Thoracic aorta (tissue), 2 donors: ENCODE results near the gene TMEM235. TPM values are rescaled to one million over a fixed set of nuclear protein-coding genes. Genes with fewer than 3 reads are reported as not detected.

ENCODE experiments used
- ATAC-seq: fragments of 150-250 bp; one replicate; pipeline ENCODE4 v1.8.0; 2017; ENCODE audit warnings: low read depth; ENCODE audit not compliant: insufficient number of reproducible peaks, low FRiP score
- DNase-seq: peaks from one replicate; pipeline ENCODE4 v3.0.0-alpha.2; 2020; ENCODE audit warnings: low spot score
- H3K27ac ChIP-seq, 2 donors: fragments of 200-600 bp; sonication (generic); 1 replicate in 1 of 2; 2 replicates in 1 of 2; pipeline ENCODE4 v1.5.1; 2016; ENCODE audit warnings: mild to moderate bottlenecking in 2 of 2, moderate library complexity in 2 of 2
- H3K27me3 ChIP-seq: fragments of 200-600 bp; sonication (generic); replicated peaks from 2 replicates; pipeline ENCODE4 v1.6.0; 2016; ENCODE audit warnings: mild to moderate bottlenecking; ENCODE audit not compliant: insufficient read depth
- H3K36me3 ChIP-seq: fragments of 200-600 bp; sonication (generic); one replicate; pipeline ENCODE4 v1.5.1; 2016
- H3K4me1 ChIP-seq, 2 donors: fragments of 200-600 bp; sonication (generic); 1 replicate in 1 of 2; 2 replicates in 1 of 2; pipeline versions ENCODE4 v1.5.1 to v1.6.0; 2016; ENCODE audit warnings: low read depth in 2 of 2, mild to moderate bottlenecking in 1 of 2; ENCODE audit not compliant: control insufficient read depth in 1 of 2
- H3K4me3 ChIP-seq: fragments of 200-600 bp; sonication (generic); 2 replicates; pipeline ENCODE4 v1.5.1; 2016; ENCODE audit warnings: mild to moderate bottlenecking
- H3K9me3 ChIP-seq: fragments of 200-600 bp; sonication (generic); 2 replicates; pipeline ENCODE4 v1.5.1; 2016
- total RNA-seq, 2 donors: library from RNA; depleted of rRNA; stranded (reverse); fragments of >200 nt; gene quantifications; one replicate each; pipeline versions ENCODE4 v1.1.0 to v1.2.3, GENCODE V29; 2016
- TF ChIP-seq, protein P1 (sequence below): fragments of 200-600 bp; sonication (generic); IDR thresholded peaks from one replicate; pipeline ENCODE4 v1.5.1; 2019; ENCODE audit warnings: antibody characterized with exemption

TMEM235 gene
- total RNA-seq, 2 donors from 2014 or later = not detected

DNA sequence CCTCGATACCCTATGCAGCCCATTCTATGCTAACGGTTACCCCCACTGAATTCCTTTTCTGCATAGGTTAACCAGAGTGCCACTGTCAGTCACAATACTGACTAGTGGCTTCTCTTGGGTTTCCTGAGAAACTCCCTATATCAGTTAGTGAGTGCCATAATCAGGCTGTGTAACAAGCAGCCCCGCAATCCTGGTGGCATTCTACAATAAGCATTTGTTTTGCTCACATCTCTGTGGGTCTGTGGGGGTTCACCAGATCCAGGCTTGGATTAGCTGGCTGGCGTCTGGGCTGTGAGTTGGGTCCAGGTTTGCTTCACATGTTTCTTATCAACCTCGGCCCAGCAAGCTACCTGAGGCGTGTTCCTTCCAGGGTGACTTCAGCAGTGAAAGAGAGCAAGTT lies 42.4 kb downstream of the TMEM235 start:
- no peaks in the 10 kb centered on the region for H3K36me3 ChIP-seq
- DNase-seq (no peak), ATAC-seq (no peak)
- H3K4me1 ChIP-seq = no peaks in the 10 kb centered on the region
- H3K9me3 ChIP-seq = no peaks in the 10 kb centered on the region
- TF ChIP-seq, protein P1, sequence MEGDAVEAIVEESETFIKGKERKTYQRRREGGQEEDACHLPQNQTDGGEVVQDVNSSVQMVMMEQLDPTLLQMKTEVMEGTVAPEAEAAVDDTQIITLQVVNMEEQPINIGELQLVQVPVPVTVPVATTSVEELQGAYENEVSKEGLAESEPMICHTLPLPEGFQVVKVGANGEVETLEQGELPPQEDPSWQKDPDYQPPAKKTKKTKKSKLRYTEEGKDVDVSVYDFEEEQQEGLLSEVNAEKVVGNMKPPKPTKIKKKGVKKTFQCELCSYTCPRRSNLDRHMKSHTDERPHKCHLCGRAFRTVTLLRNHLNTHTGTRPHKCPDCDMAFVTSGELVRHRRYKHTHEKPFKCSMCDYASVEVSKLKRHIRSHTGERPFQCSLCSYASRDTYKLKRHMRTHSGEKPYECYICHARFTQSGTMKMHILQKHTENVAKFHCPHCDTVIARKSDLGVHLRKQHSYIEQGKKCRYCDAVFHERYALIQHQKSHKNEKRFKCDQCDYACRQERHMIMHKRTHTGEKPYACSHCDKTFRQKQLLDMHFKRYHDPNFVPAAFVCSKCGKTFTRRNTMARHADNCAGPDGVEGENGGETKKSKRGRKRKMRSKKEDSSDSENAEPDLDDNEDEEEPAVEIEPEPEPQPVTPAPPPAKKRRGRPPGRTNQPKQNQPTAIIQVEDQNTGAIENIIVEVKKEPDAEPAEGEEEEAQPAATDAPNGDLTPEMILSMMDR = no peak
- no peak overlapping the region for H3K27ac ChIP-seq
- no peak overlapping the region for H3K4me3 ChIP-seq
- no peaks in the 10 kb centered on the region for H3K27me3 ChIP-seq

DNA sequence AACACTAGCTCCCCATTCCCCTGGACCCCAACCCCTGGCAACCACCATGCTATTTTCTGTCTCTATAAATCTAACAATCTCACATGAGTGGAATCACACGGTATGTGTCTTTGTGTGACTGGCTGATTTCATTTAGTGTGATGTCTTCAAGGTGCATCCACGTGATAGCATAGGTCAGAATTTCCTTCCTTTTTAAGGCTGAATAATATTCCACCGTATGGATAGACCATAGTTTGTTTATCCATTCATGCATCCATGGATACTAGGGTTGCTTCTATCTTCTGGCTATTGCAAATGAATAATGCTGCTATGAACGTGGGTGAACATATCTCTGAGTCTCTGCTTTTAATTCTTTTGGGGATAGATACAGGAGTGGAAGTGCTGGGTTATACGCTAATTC lies 43.9 kb downstream of the TMEM235 start:
- no peak for DNase-seq
- no peak for ATAC-seq
- Histone ChIP-seq H3K27ac (no peak overlapping the region), H3K27me3 (no peaks in the 10 kb centered on the region), H3K9me3 (no peaks in the 10 kb centered on the region), H3K36me3 (no peaks in the 10 kb centered on the region), H3K4me1 (no peaks in the 10 kb centered on the region), H3K4me3 (no peak overlapping the region)
- TF ChIP-seq, protein P1 = no peak

DNA sequence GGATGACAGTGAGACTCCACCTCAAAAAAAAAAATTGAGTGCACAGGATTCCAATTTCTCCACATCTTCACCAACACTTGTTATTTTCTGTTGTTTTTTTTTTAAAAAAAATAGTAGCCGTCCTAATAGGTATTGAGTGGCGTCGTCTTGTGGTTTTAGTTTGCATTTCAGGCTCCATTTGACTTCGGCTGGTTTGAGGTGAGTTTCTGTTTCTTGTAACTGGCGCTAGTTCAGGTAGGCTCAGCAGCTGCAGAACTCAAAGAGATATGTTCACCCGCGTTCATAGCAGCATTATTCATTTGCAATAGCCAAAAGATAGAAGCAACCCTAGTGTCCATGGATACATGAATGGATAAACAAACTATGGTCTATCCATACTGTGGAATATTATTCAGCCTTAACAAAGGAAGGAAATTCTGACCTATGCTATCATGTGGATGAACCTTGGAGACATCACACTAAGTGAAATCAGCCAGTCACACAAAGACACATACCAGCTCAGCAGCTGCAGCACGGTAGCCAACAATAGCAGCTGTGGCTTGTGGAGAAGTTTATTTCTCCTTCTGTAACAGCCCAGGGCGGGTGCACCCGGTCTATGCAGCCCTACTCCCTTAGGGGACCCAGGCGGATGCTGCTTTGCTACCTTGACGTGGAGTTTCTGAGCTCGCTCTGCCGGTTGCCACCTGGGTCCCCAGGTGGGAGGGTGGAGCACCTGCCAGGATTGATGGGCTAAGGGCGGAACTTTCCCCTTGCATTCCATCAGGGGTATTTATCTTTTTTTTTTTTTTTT lies 44.9 kb downstream of the TMEM235 start:
- H3K4me1 ChIP-seq = no peaks in the 10 kb centered on the region
- ATAC-seq = no peak
- no peak overlapping the region for H3K27ac ChIP-seq
- H3K27me3 ChIP-seq = no peaks in the 10 kb centered on the region
- TF ChIP-seq, protein P1 = no peak
- H3K36me3 ChIP-seq = no peaks in the 10 kb centered on the region
- no peak overlapping the region for H3K4me3 ChIP-seq
- no peak for DNase-seq
- no peaks in the 10 kb centered on the region for H3K9me3 ChIP-seq

DNA sequence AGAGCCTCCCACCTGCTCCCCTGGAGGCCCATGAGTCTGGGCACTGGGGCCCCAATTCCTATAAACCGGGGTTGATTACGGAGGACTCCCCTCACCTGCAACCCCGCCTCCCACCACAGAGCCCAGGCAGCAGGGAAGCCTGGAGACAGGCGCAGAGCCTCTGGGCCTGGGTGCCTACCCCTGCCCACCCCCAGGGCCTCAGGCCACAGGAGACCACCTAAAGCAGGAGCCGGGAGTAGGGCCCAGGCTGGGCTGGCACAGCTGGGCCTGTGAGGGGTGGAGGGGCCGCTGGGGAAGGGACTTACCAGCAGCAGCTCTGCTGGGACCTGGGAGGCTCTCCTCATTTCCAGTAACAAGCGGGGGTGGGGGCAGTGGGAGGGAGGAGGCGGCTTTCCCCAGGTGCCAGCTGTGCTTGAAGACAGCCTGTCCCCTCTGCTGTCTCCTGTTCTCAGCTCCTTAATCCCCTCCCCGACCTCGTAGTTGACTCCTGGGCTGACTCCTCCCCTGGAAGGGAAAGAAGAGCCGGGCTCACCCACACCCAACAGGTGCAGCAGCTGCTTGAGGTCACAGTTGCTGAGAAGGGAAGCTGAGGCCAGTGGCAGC lies 46.8 kb downstream of the TMEM235 start:
- TF ChIP-seq, protein P1 = no peak
- no peak for DNase-seq
- Histone ChIP-seq H3K4me3 (no peak overlapping the region), H3K27me3 (no peaks in the 10 kb centered on the region), H3K4me1 (no peaks in the 10 kb centered on the region), H3K27ac (no peak overlapping the region), H3K36me3 (no peaks in the 10 kb centered on the region), H3K9me3 (no peaks in the 10 kb centered on the region)
- ATAC-seq = no peak

DNA sequence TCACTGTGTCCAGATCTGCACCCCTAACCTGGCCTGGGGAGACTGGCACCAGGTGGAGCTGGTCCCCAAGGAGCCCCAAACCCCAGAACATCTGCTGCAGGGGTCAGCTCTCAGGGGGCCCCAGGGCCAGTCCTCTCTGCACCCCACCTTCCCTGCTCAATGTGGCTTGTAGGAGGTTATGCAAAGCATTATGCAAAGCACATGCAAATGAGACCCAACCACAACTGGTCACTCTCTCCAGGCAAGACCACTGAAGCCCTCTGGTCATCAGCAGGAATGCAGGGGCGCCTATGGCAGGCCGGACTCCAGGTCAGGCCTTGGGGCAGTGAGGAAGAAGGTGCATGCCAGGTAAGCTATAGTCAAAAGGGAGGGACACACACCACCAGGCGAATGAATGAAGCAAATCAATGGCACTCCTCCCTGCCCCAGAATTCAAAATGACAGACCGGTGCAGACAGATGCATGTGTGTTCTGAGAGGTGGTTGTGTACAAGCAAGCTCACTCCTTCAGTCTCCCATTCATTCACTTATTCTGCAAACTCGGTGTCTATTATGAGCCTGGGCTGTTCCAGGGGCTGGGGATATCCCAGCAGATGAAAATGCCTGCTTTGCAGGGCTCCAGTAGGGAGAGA lies 48.0 kb downstream of the TMEM235 start:
- Histone ChIP-seq H3K9me3 (no peaks in the 10 kb centered on the region), H3K27me3 (no peaks in the 10 kb centered on the region), H3K27ac (no peak overlapping the region), H3K4me1 (no peaks in the 10 kb centered on the region), H3K36me3 (no peaks in the 10 kb centered on the region), H3K4me3 (no peak overlapping the region)
- ATAC-seq (no peak), DNase-seq (no peak)
- TF ChIP-seq, protein P1 = no peak
